Measurements from ENCODE around the gene METTL5. TPM values are rescaled to one million over a fixed set of nuclear protein-coding genes. Genes with fewer than 3 reads are reported as not detected.
"Not testable (repeated sequence)": the region's sequence is repeated elsewhere in the genome, so short reads cannot be mapped to it uniquely, and the experiment has no call there.

The METTL5 gene
- total RNA-seq, 1 donor from 2014 or later, result 48.3 TPM

GRCh38 chr2:169827272-169828140 lies 2.8 kb upstream of the METTL5 start, which contains the start of gene UBR3:
TSS of gene UBR3 (plus strand) at chr2:169827454. CDS start at chr2:169827508, 54 bp downstream.
- intact Hi-C loops (cut with micrococcal nuclease), result loop anchor here (1.0 to 2.0 kb wide), 4 partner anchors 29 to 1101 kb away; partner anchors contain the start of genes BBS5, FASTKD1, GORASP2 and SSB
- CTCF ChIA-PET, result interaction anchor here (0.9 to 1.9 kb wide), 3 partner anchors 28 to 103 kb away, joined by 3 to 7 read pairs (median 4); partner anchors contain the start of gene SSB
- no peaks in the 10 kb centered on the region for H3K9me3 Mint-ChIP-seq
- peak within 1 kb of the TSS; percentile 95 for H3K4me3 Mint-ChIP-seq
- H3K27ac Mint-ChIP-seq, result peak within 1 kb of the TSS; percentile 79
- ATAC-seq (ENCODE audit: low read depth) (peak; percentile 84), DNase-seq (peak; percentile 90)
- no peak for TF ChIP-seq CTCF (IDR thresholded peaks at IDR 0.05)
- H3K36me3 Mint-ChIP-seq (ENCODE audit: low read depth), result peaks cover 17% of the 10 kb centered on the region
- peaks cover 55% of the 10 kb centered on the region for H3K4me1 Mint-ChIP-seq
- POLR2A ChIA-PET, result interaction anchor here (0.8 to 3.0 kb wide), 6 partner anchors 19 to 254 kb away, joined by 3 to 26 read pairs (median 5); partner anchors contain the start of genes CFAP210, FASTKD1, PHOSPHO2 and SSB
- H3K27me3 Mint-ChIP-seq, result no peaks in the 10 kb centered on the region

DNA sequence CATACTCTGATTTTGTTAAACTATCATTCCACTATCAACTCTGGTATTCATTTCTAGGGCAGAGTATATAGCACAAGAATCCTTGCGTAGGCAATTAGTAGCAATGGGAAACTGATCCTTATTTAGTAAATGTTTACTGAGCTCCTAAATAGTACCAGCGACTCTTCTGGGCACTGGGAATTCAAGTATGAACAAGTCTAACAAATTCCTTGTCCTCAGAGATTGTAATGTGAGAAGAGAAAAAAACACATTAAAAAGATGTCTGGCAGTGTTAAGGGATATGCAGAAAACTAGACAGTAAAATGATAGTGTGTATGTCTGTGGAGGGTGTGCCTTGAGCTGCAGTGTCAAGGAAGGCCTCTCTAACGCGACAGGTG lies 721 bp downstream of the METTL5 start:
- POLR2A ChIA-PET, result interaction anchor here (0.6 to 1.8 kb wide), 5 partner anchors 8 to 241 kb away, joined by 3 to 7 read pairs (median 3); partner anchors contain the start of gene SSB
- intact Hi-C loops (cut with micrococcal nuclease), result loop anchor here (1.0 to 2.0 kb wide), 5 partner anchors 25 to 240 kb away; partner anchors contain the start of genes CFAP210, KLHL23, PHOSPHO2 and PPIG
- CTCF ChIA-PET, result interaction anchor here (1.1 to 1.6 kb wide), 5 partner anchors 10 to 105 kb away, joined by 3 to 12 read pairs (median 4); no protein-coding TSS in a partner anchor
- DNase-seq, result no peak
- no peak for ATAC-seq (ENCODE audit: low read depth)
- TF ChIP-seq CTCF (IDR thresholded peaks at IDR 0.05), result no peak
- H3K27me3 Mint-ChIP-seq, result no peaks in the 10 kb centered on the region
- H3K36me3 Mint-ChIP-seq (ENCODE audit: low read depth), result peaks cover 34% of the 10 kb centered on the region
- peaks cover 49% of the 10 kb centered on the region for H3K4me1 Mint-ChIP-seq
- peak overlapping the region; percentile 92 for H3K4me3 Mint-ChIP-seq
- peak overlapping the region; percentile 85 for H3K27ac Mint-ChIP-seq
- no peaks in the 10 kb centered on the region for H3K9me3 Mint-ChIP-seq

GRCh38 chr2:169822785-169823392 lies 1.8 kb downstream of the METTL5 start:
- POLR2A ChIA-PET, result no interaction called here
- Mint-ChIP-seq H3K4me1 (peaks cover 40% of the 10 kb centered on the region), H3K27me3 (no peaks in the 10 kb centered on the region), H3K27ac (no peak overlapping the region), H3K9me3 (no peaks in the 10 kb centered on the region), H3K36me3 (ENCODE audit: low read depth) (peaks cover 36% of the 10 kb centered on the region), H3K4me3 (peak overlapping the region; percentile 42)
- TF ChIP-seq CTCF (IDR thresholded peaks at IDR 0.05), result no peak
- CTCF ChIA-PET, result no interaction called here
- no peak for ATAC-seq (ENCODE audit: low read depth)
- no peak for DNase-seq
- intact Hi-C loops (cut with micrococcal nuclease), result no loop called here

- intact Hi-C loops (cut with micrococcal nuclease), result no loop called here
- no peak for ATAC-seq (ENCODE audit: low read depth)
These were observed 2.7 kb downstream of the METTL5 start for GRCh38 chr2:169822036-169822435.

DNA sequence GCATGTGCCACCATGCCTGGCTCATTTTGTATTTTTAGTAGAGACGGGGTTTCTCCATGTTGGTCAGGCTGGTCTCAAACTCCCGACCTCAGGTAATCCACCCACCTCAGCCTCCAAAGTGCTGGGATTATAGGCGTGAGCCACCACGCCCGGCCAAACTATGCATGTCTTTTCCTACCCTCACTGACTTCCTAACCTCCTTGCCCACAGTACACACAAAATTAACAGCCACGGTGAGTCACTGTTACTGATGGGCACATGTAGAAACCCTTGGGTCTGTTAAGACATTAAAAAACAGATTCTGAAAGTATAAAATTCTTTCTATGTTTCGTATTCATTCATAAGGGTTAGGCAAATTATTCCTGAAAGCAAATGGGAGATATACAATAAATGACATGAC lies 4.6 kb downstream of the METTL5 start:
- H3K4me3 Mint-ChIP-seq; DNase-seq; H3K9me3 Mint-ChIP-seq; POLR2A ChIA-PET; intact Hi-C loops (cut with micrococcal nuclease); ATAC-seq (ENCODE audit: low read depth); H3K27me3 Mint-ChIP-seq; CTCF ChIA-PET; H3K27ac Mint-ChIP-seq: not testable (repeated sequence)
- H3K4me1 Mint-ChIP-seq, result peaks cover 36% of the 10 kb centered on the region
- H3K36me3 Mint-ChIP-seq (ENCODE audit: low read depth), result peaks cover 63% of the 10 kb centered on the region

More at GRCh38 chr2:169822036-169822435, 2.7 kb downstream of the METTL5 start:
- Mint-ChIP-seq H3K4me1 (peaks cover 38% of the 10 kb centered on the region), H3K4me3 (no peak overlapping the region), H3K9me3 (no peaks in the 10 kb centered on the region), H3K27me3 (no peaks in the 10 kb centered on the region), H3K36me3 (ENCODE audit: low read depth) (peaks cover 45% of the 10 kb centered on the region), H3K27ac (no peak overlapping the region)
- TF ChIP-seq CTCF (IDR thresholded peaks at IDR 0.05), result no peak
- DNase-seq, result no peak
- ChIA-PET POLR2A (no interaction called here), CTCF (no interaction called here)

All from activated B cell treated with CpG ODN at 0.5 μM for 24 hours (primary cell).